ENCODE results near the gene ZNF197.
A peak's percentile ranks its signal among the peaks of the same experiment; 100 is the strongest.
"Not testable (repeated sequence)": the region's sequence is repeated elsewhere in the genome, so short reads cannot be mapped to it uniquely, and the experiment has no call there.

Gene ZNF197

DNA sequence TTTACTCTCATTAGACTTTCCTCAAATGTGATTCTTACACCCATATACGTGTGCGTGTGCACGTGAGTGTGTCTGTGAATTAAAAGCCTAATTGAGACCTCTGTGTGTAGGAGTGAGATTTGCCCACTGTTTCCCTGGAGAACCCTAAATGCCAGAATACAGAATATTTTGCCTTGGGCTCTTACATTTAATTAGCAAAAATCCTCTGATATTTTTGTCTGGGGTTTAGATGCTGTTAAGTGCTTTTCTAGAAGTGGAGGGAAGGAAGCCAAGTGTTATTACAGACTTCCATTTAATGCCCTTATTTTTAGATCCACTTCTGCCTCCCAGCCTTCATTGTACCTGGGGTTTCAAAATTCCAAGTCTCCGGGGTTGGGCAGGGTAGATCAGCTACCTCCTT is 41.5 kb downstream of the ZNF197 start:
- DNase-seq: no peak

DNA sequence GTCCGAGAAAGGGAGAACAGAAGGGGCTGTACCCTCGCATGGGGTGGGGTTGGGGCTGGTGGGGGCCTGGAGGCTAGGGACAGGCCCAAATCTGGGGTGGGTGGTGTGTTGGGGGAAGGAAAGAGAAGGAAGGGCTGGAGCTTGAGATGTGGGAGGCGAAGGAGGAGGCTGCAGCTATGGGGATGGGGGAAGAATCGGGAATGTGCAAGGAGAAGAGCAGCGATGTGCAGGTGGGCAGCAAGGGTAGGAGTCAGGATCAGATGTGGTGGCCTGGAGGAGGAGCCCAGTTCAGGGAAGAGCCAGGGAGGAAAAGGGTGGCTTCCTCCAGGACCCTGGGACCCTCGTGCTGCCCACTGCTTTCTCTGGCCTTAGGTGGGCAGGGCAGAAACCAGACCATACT is 44.9 kb downstream of the ZNF197 start:
- no peak for DNase-seq

DNA sequence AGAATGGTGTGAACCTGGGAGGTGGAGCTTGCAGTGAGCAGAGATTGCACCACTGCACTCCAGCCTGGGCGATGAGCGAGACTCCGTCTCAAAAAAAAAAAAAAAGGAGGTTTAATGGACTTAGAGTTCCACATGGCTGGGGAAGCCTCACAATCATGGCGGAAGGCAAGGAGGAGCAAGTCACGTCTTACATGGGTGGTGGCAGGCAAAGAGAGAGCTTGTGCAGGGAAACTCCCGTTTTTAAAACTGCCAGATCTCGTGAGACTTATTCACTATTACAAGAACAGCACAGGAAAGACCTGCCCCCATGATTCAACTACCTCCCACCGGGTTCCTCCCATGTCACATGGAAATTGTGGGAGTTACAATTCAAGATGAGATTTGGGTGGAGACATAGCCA is 48.6 kb downstream of the ZNF197 start:
- DNase-seq: not testable (repeated sequence)

DNA sequence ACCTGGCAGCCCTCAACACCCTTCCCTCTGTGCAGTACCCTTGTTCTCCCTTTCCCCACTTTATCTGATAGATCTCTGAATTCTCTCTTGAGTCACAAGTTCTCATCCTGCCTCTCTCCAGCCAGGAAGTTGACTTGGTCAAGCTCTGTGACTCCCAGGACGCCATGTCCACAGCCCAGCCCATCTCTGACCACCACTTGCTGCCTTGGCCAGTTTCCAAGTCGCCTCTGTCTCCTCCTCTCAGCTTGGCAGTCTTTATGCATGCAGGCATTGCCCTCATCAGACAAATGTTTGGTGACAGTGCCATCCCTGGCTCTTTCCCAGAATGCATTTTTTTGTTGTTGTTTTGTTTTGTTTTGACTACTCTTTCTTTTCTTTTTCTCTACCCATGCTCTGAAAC is 49.4 kb downstream of the ZNF197 start:
- no peak for DNase-seq

DNA sequence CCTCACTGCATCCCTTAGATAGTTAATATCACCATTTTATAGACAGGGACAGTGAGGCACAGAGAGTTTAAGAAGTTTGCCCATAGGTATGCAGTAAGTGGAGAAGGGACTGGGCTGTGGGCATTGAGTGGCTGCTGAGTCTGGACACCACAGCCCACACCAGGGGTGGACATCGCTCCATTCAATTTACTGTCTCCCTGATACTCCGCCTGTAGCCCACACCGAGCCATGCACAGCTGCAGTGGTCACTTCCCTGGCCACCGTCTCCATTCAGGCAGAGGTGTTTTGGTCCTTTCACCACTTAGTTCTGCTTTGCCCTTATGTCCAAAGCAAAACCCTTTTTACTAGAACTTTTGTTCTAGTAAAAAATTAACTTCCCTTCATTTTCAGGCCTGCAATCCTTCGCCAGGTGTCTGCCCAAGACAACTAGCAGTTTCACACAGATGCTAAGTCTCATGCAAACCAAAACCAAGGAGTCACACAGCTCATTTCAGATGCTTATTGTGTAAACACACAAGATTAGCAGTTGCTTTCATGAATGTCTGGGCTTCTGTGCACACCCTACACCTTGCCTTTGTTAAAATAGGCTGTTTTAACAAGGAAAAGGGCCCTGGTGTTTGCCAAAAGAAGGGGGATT is 53.8 kb downstream of the ZNF197 start:
- no peak for DNase-seq

DNA sequence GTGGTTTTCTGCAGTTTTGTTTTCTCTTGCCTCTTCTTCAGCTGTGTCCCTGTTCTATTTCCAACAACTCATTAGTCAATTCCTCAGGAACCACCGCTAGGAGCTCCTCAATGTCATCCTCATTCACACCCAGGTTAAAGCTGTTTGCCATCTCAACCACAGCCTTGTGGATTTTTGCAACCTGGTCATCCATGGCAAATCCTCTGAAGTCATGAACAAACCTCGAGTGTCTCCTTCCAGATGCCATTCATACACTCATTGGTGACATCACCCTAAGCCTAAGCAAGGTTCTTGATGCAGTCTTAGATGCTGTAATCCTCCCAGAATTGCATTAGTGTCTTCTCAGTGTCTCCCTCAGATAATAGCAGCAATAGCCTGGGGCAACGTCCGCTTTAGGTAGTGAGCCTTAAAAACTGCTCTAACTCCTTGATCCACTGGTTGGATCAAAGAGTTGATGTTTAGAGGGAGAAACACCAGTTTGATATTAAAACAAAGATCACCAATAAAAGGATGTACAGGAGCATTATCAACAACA is 56.2 kb downstream of the ZNF197 start:
- no peak for DNase-seq

DNA sequence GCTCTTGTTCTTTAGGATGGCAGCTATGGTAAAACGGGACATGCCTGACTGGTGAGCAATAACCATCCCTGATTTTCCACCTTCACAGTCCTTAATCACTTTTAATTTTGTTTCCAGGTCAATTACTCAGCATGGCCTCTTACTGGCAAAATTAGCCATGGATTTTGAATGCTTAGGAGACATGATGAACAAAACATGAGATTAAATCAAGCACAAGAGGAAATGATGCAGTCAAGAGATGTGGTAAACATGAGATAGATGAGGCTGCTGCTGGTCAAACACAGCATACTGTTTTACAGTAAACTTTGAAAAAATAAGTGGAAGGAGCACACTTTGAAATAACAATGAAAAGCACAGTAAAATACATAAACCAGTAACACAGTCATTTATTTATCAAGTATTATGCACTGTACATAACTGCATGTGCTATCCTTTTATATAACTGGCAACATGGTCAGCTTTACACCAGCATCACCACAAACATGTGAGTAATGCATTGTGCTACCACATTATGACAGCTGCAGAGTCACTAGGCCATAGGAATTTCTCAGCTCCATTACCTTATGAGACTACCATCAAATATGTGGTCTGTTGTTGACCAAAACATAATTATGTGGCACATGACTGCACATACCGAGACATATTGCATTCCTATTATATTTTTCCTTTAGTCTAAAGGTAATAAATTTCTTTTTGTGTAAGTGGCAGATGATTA is 57.5 kb downstream of the ZNF197 start:
- DNase-seq: no peak

DNA sequence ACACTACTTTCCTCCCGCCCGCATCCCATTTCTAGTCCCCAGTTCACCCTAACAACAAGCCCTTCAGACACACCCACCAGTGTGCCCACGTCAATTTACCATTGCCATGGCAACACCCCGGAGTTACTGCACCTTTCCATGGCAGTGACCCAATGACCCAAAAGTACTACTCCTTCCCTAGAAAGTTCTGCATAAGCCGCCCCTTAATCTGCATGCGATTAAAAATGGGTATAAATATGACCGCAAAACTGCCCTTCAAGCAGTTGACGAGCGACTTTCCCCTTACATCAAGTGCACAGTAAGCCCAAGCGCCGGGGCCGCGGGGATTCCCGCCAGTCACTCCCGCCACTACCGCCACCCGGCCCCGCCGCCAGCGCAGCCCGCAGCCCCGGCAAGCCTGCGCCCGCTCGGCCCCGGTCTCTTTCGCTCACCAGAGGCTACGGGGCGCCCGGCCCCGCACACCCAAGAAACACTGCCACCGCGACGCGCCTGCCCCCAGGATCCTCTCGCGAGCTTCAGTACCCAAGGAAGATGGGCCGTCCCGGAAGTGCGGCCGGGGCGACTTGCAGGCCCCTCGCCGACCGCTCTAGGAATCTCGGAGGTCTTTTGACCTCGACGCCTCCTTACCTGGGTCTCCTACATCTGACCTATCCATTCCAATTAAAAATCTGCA is 60.4 kb downstream of the ZNF197 start:
- DNase-seq: peak; percentile 62

DNA sequence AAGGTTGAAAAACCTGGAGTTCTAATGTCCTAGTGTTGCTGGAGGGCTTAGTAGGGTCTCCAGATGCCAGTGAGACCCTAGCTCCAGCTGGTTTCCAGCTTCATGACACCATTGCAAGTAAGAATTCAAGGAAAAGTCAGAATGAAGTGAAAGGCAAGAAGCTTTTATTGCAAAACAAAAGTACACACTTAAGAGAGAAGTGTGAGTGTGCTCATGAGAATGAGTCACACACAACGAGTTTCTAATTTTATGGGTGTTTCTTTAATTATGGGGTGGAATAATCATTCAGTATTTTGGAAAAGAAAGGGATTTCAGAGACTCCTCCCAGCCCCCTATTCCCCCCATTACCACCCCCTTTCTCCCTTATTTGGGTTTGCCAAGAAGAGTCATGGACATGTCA is 63.1 kb downstream of the ZNF197 start:
- DNase-seq: no peak

All from CD4-positive, alpha-beta T cell treated with Interleukin-6 for 4 hours (primary cell).